AG09319 (cell line): ENCODE measurements around the gene GTPBP3.

Experiments
- DNase-seq: peaks from one replicate; pipeline ENCODE4 v3.0.0-alpha.2; 2010; ENCODE audit warnings: low read depth; ENCODE audit errors: extremely low read depth
- TF ChIP-seq, protein P1 (sequence below): IDR thresholded peaks from 2 replicates; pipeline ENCODE4 v1.5.1; 2011; ENCODE audit warnings: low read depth, mild to moderate bottlenecking, inconsistent platforms, low read length, moderate library complexity

GTPBP3 gene

GRCh38 chr19:17321655-17322489 is 15.5 kb upstream of the GTPBP3 start:
- no peak for DNase-seq
- TF ChIP-seq, protein P1, sequence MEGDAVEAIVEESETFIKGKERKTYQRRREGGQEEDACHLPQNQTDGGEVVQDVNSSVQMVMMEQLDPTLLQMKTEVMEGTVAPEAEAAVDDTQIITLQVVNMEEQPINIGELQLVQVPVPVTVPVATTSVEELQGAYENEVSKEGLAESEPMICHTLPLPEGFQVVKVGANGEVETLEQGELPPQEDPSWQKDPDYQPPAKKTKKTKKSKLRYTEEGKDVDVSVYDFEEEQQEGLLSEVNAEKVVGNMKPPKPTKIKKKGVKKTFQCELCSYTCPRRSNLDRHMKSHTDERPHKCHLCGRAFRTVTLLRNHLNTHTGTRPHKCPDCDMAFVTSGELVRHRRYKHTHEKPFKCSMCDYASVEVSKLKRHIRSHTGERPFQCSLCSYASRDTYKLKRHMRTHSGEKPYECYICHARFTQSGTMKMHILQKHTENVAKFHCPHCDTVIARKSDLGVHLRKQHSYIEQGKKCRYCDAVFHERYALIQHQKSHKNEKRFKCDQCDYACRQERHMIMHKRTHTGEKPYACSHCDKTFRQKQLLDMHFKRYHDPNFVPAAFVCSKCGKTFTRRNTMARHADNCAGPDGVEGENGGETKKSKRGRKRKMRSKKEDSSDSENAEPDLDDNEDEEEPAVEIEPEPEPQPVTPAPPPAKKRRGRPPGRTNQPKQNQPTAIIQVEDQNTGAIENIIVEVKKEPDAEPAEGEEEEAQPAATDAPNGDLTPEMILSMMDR: no peak

- TF ChIP-seq, protein P1: no peak
- no peak for DNase-seq
These were observed 14.5 kb upstream of the GTPBP3 start for GRCh38 chr19:17322854-17323253.

DNA sequence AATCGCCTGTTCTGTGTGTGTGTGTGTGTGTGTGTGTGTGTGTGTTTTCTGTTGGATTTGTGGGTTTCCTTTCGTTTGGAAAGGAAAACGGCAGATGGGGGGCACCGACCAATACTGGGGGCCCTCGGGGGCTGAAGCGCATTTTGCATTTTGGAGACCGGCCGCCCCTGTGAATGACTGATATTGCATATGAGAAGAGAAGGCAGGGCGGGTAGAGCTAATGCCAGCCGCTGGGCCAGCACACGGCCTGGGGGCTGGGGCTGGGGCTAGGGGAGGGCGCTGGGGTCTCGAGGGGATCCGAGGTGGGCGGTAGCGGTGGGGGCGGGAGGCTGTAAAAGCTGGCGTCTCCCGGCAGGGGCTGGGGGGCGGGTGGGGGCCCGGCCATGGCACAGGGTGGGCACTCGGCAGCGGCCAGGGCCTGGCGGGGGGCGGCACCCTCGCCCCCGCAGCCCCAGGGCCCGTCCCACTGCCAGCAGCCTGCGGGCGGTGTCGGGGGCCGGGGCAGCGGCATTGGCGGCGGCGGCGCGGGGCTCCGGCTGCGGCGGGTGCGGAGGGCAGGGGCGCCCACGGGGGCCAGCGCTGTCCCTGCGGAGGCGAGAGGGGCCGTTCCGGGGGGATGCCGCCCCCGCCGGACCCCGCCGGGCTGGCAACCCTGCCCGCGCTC is 13.9 kb upstream of the GTPBP3 start:
- DNase-seq: no peak

DNA sequence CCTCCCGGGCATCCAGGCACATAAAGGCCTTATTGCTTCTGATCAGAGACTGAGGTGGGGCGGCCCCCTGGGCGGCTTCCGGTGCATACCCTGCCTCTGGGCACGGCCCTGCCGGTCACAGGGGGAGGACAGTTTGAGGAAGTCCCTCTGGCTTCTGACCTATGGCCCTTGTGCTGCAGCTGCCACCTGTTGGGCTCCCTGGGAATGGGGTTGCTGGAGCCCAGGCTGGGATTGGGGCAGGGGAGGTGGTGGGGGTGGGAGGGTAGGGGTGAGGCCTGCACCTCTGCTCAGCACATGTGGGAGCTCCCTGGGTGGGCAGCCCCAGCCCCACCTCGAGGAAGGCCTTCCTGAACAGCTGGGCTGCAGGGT is 13.4 kb upstream of the GTPBP3 start:
- TF ChIP-seq, protein P1: no peak
- no peak for DNase-seq

More for the DNA sequence above, 13.9 kb upstream of the GTPBP3 start:
- TF ChIP-seq, protein P1: no peak

- no peak for DNase-seq
- TF ChIP-seq, protein P1: no peak
These were observed 12.8 kb upstream of the GTPBP3 start for GRCh38 chr19:17324357-17325114.

- TF ChIP-seq, protein P1: no peak
- DNase-seq: no peak
These were observed 12.2 kb upstream of the GTPBP3 start for GRCh38 chr19:17325133-17325532.
